Central memory CD4-positive, alpha-beta T cell (primary cell): ENCODE data around the gene EFHC2.
"Not testable (repeated sequence)": the region's sequence is repeated elsewhere in the genome, so short reads cannot be mapped to it uniquely, and the experiment has no call there.

Experiments
- DNase-seq: peaks from one replicate; pipeline ENCODE4 v3.0.0; 2022

EFHC2 gene

DNA sequence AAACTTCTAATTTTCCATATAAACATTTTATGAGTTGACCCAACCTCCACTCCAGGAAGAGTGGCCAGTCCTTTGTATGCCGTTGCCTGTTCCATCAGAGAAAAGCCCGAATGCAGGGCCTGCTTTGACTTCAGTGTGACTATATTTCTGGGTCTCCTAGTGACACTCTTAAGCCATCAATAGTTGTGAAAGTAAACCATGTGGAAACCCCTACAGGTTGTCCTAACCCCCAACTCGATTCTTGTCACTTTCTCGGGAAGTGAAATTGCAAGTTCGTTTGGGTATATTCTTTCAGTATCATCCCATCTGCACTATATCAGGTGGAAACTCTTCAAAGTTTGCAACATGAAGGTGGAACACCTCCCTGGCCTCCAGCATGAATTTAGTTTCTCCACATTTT is 52.8 kb downstream of the EFHC2 start:
- DNase-seq, result no peak

DNA sequence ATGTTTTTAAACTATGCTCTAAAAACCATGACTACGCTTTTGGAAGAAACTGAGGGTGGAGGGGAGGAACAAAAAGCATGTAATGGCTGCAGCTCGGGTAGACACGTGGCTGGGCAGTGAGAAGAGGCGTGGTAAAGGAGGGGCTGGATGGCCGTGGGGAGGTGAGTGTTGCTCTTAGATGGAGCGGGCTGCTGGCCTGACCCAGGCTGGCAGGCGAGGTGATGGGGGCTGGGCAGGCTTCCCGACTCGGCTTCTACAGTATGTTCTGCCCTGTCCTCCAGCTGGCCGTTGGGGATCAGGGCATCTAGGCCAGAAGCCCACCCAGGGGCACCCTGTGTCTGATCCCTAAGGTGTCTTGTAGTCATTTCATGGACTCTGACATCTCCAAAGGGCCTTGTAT is 60.7 kb downstream of the EFHC2 start:
- no peak for DNase-seq

DNA sequence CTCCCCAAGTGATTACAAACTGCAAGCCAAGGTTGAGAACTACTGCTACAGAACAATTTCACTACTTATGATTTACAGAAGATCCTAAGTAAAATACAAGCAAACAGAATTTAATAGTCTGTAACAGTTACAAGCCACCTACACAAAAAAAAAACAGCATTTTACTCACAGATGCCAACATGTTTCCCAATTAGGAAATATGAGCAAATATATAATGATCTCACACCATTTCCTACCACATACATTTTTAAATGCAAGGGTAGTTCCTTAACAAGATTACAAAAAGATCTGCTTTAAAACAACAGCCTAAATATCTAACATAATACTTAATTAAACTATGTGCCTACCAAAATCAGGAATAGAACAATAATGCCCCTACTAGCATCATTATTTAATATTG is 63.4 kb downstream of the EFHC2 start:
- DNase-seq, result no peak

DNA sequence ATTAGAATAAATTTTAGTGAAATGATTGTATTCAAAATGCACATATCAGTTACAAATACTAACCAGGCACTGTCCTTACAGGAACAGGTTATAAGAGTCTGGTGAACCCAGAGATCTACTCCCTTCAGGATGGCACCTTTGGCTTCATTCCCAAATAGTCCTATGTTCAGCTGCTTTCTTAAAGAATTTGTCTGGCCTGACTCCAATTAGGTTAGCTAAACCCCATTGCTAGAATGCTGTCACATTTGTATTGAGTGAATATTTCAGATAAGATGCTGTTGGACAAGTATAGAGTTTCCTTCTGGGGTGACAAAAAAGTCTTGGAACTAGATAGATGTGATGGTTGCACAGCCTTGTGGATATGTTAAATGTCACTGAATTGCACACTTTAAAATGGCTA is 69.4 kb downstream of the EFHC2 start:
- no peak for DNase-seq

DNA sequence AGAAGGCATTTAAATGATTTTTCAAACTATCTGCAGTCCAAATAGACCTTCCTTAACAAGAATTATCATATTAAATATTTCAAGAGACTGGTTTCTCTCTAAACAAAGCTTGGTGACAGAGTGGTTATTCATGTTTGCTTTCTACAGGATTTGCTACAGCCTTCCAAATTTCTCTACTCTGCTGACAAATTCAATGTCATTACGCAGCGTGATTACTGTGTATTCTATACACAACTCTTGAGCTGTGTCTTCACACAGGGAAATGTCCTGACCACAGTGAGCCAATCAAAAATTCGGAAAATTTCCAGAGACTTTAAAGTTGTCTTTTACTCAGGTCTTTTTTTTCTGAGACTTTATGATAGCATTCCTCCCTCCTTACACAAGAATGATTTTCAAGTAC is 75.6 kb downstream of the EFHC2 start:
- no peak for DNase-seq

DNA sequence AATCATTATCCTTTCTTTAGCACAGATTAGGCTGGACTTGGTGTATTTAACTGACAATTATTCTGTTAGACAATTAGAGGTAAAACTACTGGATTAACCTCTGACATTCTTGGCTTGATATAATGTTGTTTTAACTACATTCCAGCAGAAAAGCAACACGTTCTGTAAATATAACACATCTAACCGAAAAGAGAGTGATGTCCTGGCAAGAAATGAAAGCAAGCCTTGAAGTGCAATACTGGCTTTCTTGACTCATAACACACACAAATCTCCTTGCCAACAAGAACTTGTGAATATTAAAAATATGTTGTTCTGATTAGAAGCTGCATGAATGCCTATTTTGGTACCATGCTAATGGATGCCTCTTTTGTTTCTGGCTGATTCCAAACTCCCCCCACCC is 76.4 kb downstream of the EFHC2 start:
- DNase-seq, result no peak

DNA sequence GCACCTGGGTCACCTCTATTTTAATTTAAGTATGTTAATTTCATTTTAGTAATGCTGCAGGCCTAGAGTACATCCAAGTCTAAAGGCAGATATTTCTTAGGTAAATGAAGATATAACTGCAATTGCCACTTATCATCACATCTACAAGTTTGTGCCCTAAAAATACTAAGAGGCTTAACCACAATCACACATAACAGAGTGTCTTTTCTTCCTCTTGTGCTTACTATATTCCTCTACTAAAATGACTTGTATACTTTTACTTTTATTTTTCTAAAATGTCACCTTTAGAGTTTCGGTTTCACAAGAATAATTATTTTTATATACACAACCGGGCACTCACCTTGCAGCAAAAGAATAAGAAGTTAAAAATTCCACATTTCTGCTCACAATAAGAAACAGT is 77.9 kb downstream of the EFHC2 start:
- DNase-seq, result no peak

DNA sequence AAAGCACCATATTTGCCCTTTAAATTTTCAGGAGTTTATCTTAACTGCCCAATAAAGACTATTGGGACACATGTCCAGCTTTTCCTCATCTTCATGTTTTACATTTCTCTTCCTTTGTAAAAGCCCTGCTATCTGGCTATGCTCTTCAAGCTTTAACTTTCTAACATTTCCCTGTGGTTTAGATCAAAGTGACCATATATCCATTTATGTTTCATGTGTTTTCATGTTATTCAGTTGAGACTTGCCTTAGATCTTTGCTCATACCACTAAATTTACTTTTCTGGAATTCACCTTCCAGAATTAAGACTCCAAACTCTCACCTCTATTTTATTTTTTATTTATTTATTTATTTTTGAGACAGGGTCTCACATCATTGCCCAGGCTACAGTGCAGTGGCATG is 78.5 kb downstream of the EFHC2 start:
- DNase-seq, result no peak

DNA sequence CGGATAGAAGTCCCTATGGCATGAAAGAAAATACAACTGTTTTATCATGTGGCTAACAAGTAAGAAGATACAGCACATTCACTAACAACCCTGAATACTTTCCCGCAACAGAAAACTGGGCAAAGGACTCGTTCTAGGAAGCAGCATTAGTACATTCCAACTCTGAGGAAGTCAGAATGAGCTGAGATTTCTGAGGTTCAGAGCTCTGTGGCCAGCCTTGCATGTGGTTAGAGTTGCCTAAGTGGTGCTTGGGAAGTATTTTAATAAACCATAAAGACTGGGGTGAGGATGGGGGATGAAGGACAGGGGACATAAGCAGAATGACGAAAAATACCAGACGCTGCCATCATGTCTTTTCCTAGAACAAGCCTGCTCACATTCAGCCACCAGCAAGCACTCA is 82.2 kb downstream of the EFHC2 start:
- no peak for DNase-seq

DNA sequence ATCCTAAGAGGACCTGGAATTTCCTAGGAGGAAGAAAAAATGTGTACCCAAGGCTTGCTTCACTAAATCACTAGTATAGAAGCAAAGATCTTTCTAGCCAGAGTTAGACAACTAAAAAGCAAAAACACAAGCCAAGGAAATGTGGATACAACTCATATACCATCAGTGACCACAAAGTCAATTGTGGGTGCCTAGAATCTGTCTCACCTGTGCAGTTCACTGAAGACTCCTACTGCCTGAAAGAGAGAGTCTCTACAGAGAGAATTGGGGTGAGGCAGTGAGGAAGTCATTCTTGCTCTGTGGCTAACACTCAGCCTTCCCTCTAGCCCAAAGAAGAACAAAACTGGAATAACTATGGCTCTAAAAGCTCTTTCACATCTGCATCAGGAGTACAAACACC is 82.9 kb downstream of the EFHC2 start:
- no peak for DNase-seq

DNA sequence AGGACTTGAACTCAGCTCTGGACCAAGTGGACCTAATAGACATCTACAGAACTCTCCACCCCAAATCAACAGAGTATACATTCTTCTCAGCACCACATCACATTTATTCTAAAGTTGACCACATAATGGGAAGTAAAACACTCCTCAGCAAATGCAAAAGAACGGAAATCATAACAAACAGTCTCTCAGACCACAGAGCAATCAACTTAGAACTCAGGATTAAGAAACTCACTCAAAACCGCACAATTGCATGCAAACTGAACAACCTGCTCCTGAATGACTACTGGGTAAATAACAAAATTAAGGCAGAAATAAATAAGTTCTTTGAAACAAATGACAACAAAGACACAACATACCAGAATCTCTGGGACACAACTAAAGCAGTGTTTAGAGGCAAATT is 87.7 kb downstream of the EFHC2 start:
- not testable (repeated sequence) for DNase-seq

DNA sequence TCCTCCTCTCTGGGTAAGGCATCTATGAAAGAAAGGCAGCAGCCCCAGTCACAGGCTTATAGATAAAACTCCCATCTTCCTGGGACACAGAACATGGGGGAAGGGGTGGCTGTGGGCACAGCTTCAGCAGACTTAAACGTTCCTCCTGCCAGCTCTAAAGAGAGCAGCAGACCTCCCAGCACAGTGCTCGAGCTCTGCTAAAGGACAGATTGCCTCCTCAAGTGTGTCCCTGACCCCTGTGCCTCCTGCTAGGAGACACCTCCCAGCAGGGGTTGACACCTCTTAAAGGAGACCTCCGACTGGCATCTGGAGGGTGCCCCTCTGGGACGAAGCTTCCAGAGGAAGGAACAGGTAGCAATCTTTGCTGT is 89.9 kb downstream of the EFHC2 start:
- DNase-seq, result no peak

DNA sequence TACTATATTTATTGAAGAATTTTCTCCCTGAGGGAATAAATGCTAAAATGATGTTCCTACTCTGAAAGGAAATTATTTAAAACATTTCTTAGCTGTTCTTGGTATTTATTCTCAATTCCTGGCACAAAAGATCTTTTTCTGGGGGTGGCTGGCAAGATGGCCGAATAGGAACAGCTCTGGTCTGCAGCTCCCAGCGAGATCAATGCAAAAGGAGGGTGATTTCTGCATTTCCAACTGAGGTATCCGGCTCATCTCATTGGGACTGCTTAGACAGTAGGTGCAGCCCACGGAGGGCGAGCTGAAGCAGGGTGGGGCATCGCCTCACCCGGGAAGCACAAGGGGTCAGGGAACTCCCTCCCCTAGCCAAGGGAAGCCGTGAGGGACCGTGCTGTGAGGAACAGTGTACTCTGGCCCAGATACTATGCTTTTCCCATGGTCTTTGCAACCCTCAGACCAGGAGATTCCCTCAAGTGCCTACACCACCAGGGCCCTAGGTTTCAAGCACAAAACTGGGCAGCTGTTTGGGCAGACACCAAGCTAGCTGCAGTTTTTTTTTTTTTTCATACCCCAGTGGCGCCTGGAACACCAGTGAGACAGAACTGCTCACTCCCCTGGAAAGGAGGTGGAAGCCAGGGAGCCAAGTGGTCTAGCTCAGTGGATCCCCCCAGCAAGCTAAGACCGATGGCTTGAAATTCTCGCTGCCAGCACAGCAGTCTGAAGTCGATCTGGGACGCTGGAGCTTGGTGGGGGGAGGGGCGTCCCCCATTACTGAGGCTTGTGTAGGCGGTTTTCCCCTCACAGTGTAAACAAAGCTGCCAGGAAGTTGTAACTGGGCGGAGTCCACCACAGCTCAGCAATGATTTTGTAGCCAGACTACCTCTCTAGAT is 90.5 kb downstream of the EFHC2 start:
- peak; percentile 78 for DNase-seq

DNA sequence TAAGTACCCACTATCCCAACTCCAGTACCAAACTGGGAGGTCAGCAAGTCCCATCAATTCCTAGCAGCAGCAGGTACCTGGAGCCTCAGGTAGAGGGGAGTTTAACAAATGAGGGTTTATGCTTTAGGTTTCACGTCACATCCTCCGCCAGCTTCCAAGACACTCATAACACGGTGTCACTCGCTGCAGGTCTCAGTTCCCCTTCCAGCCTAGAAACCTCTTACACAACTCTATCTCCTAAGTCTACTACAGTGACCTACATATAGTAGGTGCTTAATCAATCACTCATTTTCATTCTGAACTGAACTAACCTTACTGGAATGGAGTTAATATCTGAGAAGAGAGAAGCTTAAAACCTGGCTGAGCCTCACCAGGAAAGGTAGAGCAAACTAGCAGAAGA is 96.0 kb downstream of the EFHC2 start:
- no peak for DNase-seq

DNA sequence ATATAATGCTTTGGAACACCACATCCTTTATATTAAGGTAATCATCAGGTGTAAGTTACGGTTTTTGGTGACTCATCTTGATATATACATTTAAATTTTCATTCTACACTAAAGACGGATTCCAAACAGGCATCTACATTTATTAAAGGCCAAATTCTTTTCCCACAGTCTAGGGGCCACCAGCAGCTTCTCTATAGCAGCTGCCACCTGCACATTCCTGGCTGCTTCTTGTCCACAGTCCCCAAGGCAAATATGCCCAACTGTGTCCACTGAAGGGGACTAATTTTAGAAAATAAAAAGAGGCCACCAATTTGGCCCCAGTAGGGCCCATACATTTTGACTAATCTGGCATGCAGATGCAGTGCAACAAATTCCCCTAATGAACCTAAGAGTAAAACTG is 96.6 kb downstream of the EFHC2 start:
- no peak for DNase-seq

DNA sequence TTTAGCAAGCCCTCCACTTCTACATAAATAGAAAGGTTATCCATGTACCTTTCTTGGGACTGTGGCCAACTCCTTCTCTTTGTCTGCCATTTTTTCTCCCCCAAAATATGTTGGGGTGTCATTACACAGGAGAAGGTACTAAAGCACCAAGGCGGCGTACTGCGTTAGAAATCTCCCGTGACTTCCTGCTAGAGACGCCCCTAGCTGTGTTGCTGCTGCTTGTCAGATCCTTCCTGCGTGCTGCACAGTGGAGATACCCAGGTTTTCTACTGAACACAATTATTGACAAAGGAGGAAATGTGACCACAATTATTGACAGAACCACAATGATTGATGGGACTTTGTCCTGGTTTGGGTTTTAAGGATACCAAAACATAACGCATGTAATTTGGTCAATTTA is 97.7 kb downstream of the EFHC2 start:
- DNase-seq, result no peak

DNA sequence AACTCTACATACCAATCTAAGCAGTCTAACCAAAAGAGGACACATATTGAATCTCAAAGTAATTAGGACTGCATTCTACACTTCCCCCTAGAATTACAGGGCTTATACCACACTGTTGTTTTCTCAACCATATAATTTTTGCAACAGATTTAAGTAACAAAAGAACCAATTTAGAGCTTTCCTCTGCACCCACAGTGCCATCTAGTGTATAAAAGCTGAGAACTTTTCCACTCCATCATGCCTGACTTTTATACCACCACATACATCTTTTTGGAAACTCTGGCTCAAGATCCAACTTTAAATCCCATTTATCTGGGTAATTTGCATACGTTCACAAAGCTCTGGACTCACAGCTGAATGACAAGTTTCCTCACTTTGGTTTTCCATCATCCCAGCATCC is 99.5 kb downstream of the EFHC2 start:
- DNase-seq, result peak; percentile 24

DNA sequence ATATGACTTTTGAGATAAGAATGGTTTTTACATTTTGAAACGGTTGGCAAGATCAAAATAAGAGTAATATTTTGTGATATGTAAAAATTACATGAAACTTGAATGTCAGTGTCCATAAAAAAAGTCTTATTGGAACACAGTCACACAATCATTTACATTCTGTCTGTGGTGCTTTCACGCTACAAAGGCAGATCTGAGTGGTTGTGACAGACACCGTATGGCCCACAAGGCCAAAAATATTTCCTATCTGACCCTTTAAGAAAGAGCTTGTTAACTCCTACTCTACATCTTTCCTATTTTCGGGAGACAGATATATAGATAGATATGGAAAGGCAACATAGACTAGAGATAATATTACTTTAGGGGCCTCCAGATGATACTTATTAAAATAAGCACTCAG is 101.9 kb downstream of the EFHC2 start:
- no peak for DNase-seq

DNA sequence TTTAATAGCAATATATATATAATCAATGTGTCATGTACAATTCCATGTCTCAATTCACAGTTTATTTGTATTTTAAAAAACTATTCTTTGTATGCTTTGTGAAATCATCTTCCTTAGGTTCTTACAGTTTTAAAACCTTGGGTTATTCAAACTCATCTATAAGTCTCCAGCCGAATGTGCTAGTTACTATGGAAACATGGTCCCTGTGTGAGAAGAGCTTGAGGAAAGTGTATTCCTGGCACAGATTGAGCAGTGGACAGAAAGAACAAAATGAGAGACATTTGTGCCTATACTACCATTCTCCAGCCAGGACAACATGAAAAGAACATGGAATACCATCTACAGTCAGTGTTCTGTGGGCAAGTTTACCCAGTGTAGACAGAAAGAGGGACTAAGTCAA is 103.4 kb downstream of the EFHC2 start:
- no peak for DNase-seq

DNA sequence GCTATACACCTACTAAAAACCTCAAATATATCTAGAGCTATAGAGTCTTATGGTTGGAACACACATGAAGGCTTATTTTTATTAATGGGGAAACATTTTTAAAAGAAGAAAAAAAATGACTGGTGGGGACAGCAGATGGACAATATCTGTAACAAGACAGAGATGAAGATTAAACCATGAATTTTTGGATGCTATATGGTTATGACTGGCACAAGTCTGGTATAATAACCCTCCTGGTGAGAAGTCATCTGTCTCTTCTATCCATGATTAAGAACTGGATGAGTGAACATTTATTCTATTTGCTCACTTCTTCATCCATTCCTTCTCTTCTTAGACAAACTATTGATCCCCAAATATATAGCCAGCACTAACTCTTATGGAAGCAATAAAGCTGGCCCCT is 104.4 kb downstream of the EFHC2 start:
- DNase-seq, result no peak

DNA sequence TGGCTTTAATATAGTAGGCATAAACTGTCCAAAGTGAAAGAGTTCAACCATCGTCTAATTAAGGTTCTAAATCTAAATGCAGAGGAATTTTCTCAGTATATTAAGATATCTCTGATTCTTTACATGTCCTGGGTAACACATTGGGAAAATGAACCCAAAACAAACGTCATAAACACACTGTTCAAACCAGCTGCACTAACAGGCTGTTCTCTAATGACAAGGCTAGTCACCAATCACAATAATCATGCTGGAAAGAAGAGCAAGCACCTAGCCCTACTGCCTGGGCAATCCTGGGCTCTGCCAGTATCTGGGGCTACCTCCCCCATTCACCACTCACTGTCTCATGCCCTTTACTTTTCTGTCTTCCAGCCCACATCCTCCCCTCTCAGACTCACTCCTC is 107.9 kb downstream of the EFHC2 start:
- DNase-seq, result no peak

DNA sequence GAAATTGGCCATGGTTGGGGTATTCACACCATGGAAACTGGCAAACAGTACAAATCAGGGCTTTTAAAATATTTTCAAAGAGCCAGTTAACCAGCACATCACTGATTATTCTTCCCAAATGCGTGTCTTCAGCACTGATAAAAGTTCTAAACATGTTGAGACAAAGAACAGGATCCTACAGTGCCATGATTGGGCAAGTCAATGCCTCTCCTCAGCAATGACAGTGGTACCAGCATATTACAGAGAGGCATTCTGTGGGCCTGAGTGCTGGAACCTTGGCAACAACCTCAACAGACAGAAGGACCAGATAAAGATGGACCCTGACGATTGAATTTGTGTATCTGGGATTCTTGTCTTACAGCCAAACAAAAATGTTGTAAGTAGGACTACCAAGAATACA is 108.9 kb downstream of the EFHC2 start:
- no peak for DNase-seq

DNA sequence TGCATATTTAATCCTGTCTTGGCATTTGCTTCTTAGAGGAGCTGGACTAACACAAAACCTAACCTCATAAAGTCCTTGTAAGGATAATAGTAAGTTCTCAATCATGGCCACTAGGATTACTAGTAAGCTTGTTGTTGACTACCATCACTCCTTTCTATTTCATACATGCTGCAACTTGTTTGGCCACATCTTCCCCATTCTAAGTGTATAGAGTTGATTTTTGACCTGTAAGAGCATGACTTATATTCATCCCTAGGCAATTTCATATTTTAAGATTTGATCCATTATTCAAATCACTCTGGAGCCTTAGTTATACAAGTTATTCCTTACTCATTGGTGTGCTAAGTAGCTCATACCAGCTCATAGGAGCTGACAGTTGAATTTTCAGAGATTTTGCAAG is 109.4 kb downstream of the EFHC2 start:
- DNase-seq, result no peak

DNA sequence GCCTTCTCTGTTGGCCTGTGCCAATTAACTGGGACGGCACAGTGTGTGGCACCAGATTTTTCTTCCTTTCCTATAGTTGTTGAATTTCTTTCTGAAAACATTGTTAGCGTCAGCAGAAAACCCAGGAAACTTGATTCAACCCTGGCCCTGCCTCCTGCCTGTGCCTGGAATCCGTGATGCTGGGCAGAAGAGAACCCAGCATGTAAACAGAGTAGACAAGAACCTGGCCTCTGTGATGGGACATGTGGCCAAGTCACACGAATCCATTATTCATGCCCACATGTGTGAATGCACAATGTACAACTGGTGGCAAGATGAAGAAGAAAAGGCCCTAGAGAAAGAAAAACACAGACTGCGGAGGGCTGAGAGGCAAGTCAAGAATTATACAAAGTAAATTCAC is 111.4 kb downstream of the EFHC2 start:
- no peak for DNase-seq

DNA sequence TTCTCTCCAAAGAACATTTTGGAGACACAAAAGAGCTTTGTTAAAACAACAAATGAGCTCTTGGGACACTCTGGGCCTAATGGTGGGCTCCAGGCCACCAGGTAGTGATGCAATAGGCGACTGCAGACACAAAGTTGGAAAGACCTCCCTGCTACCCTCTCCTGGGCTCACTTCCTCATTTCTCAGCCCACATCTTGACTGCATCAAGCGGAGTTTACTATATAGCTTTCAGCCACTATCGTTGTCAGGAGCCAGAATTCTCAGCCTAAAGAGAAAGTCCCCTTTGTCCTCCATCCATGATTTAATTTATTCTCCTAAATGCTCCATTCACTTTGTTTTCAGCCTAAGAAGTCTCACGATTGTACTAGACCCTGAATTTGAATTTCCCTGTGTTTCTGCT is 114.9 kb downstream of the EFHC2 start:
- DNase-seq, result no peak
